Measurements from ENCODE around the gene CADM1.

GRCh38 chr11:115238086-115238485 is 266.1 kb downstream of the CADM1 start:
- TF ChIP-seq POLR2A (IDR thresholded peaks at IDR 0.05; ENCODE audit: low read depth, low read length) (no peak), MEF2A (IDR thresholded peaks at IDR 0.05; ENCODE audit: insufficient read depth, low read depth, low read length) (no peak)
